ENCODE results near the gene STX7. TPM values are rescaled to one million over a fixed set of nuclear protein-coding genes. Genes with fewer than 3 reads are reported as not detected.

Gene STX7
- 22.0 and 25.4 TPM in 2 replicates for total RNA-seq

GRCh38 chr6:132512638-132513632, at the start of gene STX7:
Gene STX7, minus strand, starts transcription at chr6:132513116. Its CDS starts 9,586 bp downstream, at chr6:132503530.

GRCh38 chr6:132552372-132552771, 39.5 kb upstream of the STX7 start, which contains the start of gene TAAR8:
Gene TAAR8, plus strand, starts transcription at chr6:132552672. Its CDS starts 21 bp downstream, at chr6:132552693.

GRCh38 chr6:132537977-132538376, 25.1 kb upstream of the STX7 start, which contains the start of gene TAAR9:
Gene TAAR9, plus strand, starts transcription at chr6:132538277. Its CDS starts 13 bp downstream, at chr6:132538290.

GRCh38 chr6:132400883-132401617, 111.9 kb downstream of the STX7 start, which contains the start of gene MOXD1:
Gene MOXD1, minus strand, starts transcription at chr6:132401475. Its CDS starts 49 bp downstream, at chr6:132401426.

Other genes with a start within 250 kb of the STX7 start
- 33.6 and 38.4 TPM in 2 replicates for gene MOXD1, start 111.6 kb downstream of the STX7 start, total RNA-seq
- not detected in 2 replicates for gene TAAR9, start 25.2 kb upstream of the STX7 start, total RNA-seq
- gene TAAR8, start 39.6 kb upstream of the STX7 start, total RNA-seq = not detected in 2 replicates
- not detected in 2 replicates for gene TAAR6, start 57.2 kb upstream of the STX7 start, total RNA-seq
- gene TAAR5, start 76.6 kb upstream of the STX7 start, total RNA-seq = not detected in 2 replicates
- gene TAAR2, start 111.2 kb upstream of the STX7 start, total RNA-seq = not detected in 2 replicates
- not detected in 2 replicates for gene TAAR1, start 146.1 kb upstream of the STX7 start, total RNA-seq
- 0.06 TPM in 1 of 2 replicates, not detected in the other for gene VNN1, start 200.9 kb upstream of the STX7 start, total RNA-seq
- gene VNN2, start 244.8 kb upstream of the STX7 start, total RNA-seq = not detected in 2 replicates